ENCODE data around the gene MSL3B.
A peak's percentile ranks its signal among the peaks of the same experiment; 100 is the strongest.

Gene MSL3B

GRCh38 chr2:233837694-233838229 is 30.4 kb downstream of the MSL3B start:
- no peak overlapping the region for H3K4me3 ChIP-seq (ENCODE audit: low read depth, low read length)
- TF ChIP-seq CTCF (IDR thresholded peaks at IDR 0.05; ENCODE audit: insufficient read depth, low read depth, low read length, missing control alignments): no peak
- no peak for DNase-seq (ENCODE audit: low read depth)

- no peak for TF ChIP-seq CTCF (IDR thresholded peaks at IDR 0.05; ENCODE audit: insufficient read depth, low read depth, low read length, missing control alignments)
- H3K4me3 ChIP-seq (ENCODE audit: low read depth, low read length): no peak overlapping the region
- DNase-seq (ENCODE audit: low read depth): no peak
These were observed 31.8 kb downstream of the MSL3B start for GRCh38 chr2:233836359-233836758.

GRCh38 chr2:233835230-233836186 is 32.7 kb downstream of the MSL3B start:
- no peak for TF ChIP-seq CTCF (IDR thresholded peaks at IDR 0.05; ENCODE audit: insufficient read depth, low read depth, low read length, missing control alignments)
- DNase-seq (ENCODE audit: low read depth): no peak
- H3K4me3 ChIP-seq (ENCODE audit: low read depth, low read length): no peak overlapping the region

GRCh38 chr2:233833345-233833744 is 34.8 kb downstream of the MSL3B start:
- no peak for DNase-seq (ENCODE audit: low read depth)
- H3K4me3 ChIP-seq (ENCODE audit: low read depth, low read length): no peak overlapping the region
- TF ChIP-seq CTCF (IDR thresholded peaks at IDR 0.05; ENCODE audit: insufficient read depth, low read depth, low read length, missing control alignments): no peak

- DNase-seq (ENCODE audit: low read depth): peak; percentile 28
- H3K4me3 ChIP-seq (ENCODE audit: low read depth, low read length): no peak overlapping the region
- TF ChIP-seq CTCF (IDR thresholded peaks at IDR 0.05; ENCODE audit: insufficient read depth, low read depth, low read length, missing control alignments): peak; percentile 17
These were observed 35.3 kb downstream of the MSL3B start for GRCh38 chr2:233832869-233833311.

- no peak for TF ChIP-seq CTCF (IDR thresholded peaks at IDR 0.05; ENCODE audit: insufficient read depth, low read depth, low read length, missing control alignments)
- no peak for DNase-seq (ENCODE audit: low read depth)
- H3K4me3 ChIP-seq (ENCODE audit: low read depth, low read length): no peak overlapping the region
These were observed 35.8 kb downstream of the MSL3B start for GRCh38 chr2:233832414-233832813.
